Measurements from ENCODE around the gene ASNSD1. TPM values are rescaled to one million over a fixed set of nuclear protein-coding genes. Genes with fewer than 3 reads are reported as not detected.

The ASNSD1 gene
- total RNA-seq, 1 experiment from 2014 or later: 14.8 TPM

- H3F3A ChIP-seq (ENCODE audit: insufficient read depth, low read depth): no peaks in the 10 kb centered on the region
- H2AFZ ChIP-seq: no peak overlapping the region
- CTCF ChIA-PET: interaction anchor here (0.6 kb wide), 1 partner anchor 14 kb away, joined by 3 read pairs; no protein-coding TSS in a partner anchor
- no peak overlapping the region for H3K27ac ChIP-seq
- no peaks in the 10 kb centered on the region for H3K9me2 ChIP-seq (ENCODE audit: insufficient read depth)
- no TSS peak for BruUV-seq (replicated peaks)
- TF ChIP-seq EZH2 (IDR thresholded peaks at IDR 0.05; ENCODE audit: low read depth): no peak
- peak; percentile 65 for TF ChIP-seq CTCF (conservative IDR thresholded peaks at IDR 0.05)
- H3K4me2 ChIP-seq: no peak overlapping the region
- no peaks in the 10 kb centered on the region for H3K36me3 ChIP-seq (ENCODE audit: low read depth)
- intact Hi-C loops (cut with micrococcal nuclease; ENCODE audit: unreplicated experiment): loop anchor here (1.0 kb wide), 1 partner anchor 232 kb away; no protein-coding TSS in a partner anchor
- H3K4me1 ChIP-seq (replicated peaks; ENCODE audit: insufficient read depth): no peaks in the 10 kb centered on the region
- peak in 1 of 2 experiments; percentile 46 for DNase-seq
- H3K4me3 ChIP-seq: no peak overlapping the region
- H3K27me3 ChIP-seq (ENCODE audit: insufficient read depth, low read depth): no peaks in the 10 kb centered on the region
- no peaks in the 10 kb centered on the region for H4K20me1 ChIP-seq (ENCODE audit: insufficient read depth)
- no peaks in the 10 kb centered on the region for H3K79me2 ChIP-seq (ENCODE audit: low read depth)
- no peaks in the 10 kb centered on the region for H3K9me3 ChIP-seq (ENCODE audit: insufficient read depth, low read depth)
- POLR2A ChIA-PET (ENCODE audit: unreplicated experiment): no interaction called here
Measured at GRCh38 chr2:189698020-189698887, 37.0 kb downstream of the ASNSD1 start.

DNA sequence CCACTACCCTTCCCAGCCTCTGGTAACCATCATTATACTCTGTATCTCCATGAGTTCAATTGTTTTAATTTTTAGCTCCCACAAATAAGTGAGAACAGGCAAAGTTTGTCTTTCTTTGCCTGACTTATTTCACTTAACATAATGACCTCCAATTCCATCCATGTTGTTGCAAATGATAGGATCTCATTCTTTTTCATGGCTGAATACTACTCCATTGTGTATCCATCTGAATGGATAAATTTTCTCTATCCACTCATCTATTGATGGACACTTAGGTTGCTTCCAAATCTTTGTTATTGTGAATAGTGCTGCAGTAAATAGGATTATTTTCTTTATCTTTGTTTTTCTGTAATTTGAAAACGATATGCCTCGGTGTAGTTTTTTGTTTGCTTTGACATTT lies 39.4 kb downstream of the ASNSD1 start:
- Histone ChIP-seq H2AFZ (no peak overlapping the region), H3K27me3 (ENCODE audit: insufficient read depth, low read depth) (no peaks in the 10 kb centered on the region), H3K27ac (no peak overlapping the region), H3K9me2 (ENCODE audit: insufficient read depth) (no peaks in the 10 kb centered on the region), H3K4me3 (no peak overlapping the region), H3K79me2 (ENCODE audit: low read depth) (no peaks in the 10 kb centered on the region), H3K4me1 (replicated peaks; ENCODE audit: insufficient read depth) (no peaks in the 10 kb centered on the region), H3K9me3 (ENCODE audit: insufficient read depth, low read depth) (no peaks in the 10 kb centered on the region), H3K4me2 (no peak overlapping the region), H4K20me1 (ENCODE audit: insufficient read depth) (no peaks in the 10 kb centered on the region), H3K36me3 (ENCODE audit: low read depth) (no peaks in the 10 kb centered on the region), H3F3A (ENCODE audit: insufficient read depth, low read depth) (no peaks in the 10 kb centered on the region)
- intact Hi-C loops (cut with micrococcal nuclease; ENCODE audit: unreplicated experiment): no loop called here
- no TSS peak for BruUV-seq (replicated peaks)
- CTCF ChIA-PET: no interaction called here
- POLR2A ChIA-PET (ENCODE audit: unreplicated experiment): no interaction called here
- TF ChIP-seq CTCF (conservative IDR thresholded peaks at IDR 0.05): no peak
- no peak for TF ChIP-seq EZH2 (IDR thresholded peaks at IDR 0.05; ENCODE audit: low read depth)
- no peak for DNase-seq

DNA sequence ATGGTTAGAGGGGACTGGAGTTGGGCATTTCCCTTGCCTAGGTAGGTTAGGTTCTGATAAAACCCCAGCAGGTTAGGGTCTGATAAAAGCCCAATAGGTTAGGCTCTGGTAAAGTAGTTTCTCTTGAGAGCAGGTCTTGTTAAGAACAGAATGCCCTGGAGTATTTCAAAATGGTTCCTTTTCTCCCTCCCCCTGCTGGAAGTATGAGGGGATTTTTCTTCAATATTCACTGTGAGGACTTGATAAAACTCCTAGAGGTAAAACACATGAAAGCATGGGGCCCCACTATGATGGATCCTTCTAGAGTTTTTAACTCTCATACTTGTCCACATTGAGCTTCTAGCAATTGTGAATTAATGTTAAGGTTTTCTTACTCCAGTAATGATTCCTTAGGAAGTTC lies 40.8 kb downstream of the ASNSD1 start:
- Histone ChIP-seq H3F3A (ENCODE audit: insufficient read depth, low read depth) (no peaks in the 10 kb centered on the region), H3K79me2 (ENCODE audit: low read depth) (no peaks in the 10 kb centered on the region), H3K9me2 (ENCODE audit: insufficient read depth) (no peaks in the 10 kb centered on the region), H3K27ac (no peak overlapping the region), H3K4me2 (no peak overlapping the region), H4K20me1 (ENCODE audit: insufficient read depth) (no peaks in the 10 kb centered on the region), H3K9me3 (ENCODE audit: insufficient read depth, low read depth) (no peaks in the 10 kb centered on the region), H3K4me3 (no peak overlapping the region), H3K4me1 (replicated peaks; ENCODE audit: insufficient read depth) (no peaks in the 10 kb centered on the region), H3K36me3 (ENCODE audit: low read depth) (no peaks in the 10 kb centered on the region), H3K27me3 (ENCODE audit: insufficient read depth, low read depth) (no peaks in the 10 kb centered on the region), H2AFZ (no peak overlapping the region)
- BruUV-seq (replicated peaks): no TSS peak
- ChIA-PET POLR2A (ENCODE audit: unreplicated experiment) (no interaction called here), CTCF (no interaction called here)
- TF ChIP-seq CTCF (conservative IDR thresholded peaks at IDR 0.05) (no peak), EZH2 (IDR thresholded peaks at IDR 0.05; ENCODE audit: low read depth) (no peak)
- DNase-seq: no peak
- intact Hi-C loops (cut with micrococcal nuclease; ENCODE audit: unreplicated experiment): no loop called here

Measured in PC-9 (cell line).